T-helper 2 cell treated with Interferon-gamma antibody and Interleukin-4, amounts not matched to agents 5 μg/mL and 100 μg/mL, for 36 hours (primary cell): ENCODE data around the gene CRK.

Experiments
- DNase-seq: peaks from one replicate; pipeline ENCODE4 v3.0.0; 2021; ENCODE audit warnings: low spot score
- H3K27ac Mint-ChIP-seq: one replicate; pipeline ENCODE4 v1.8.0; 2021; ENCODE audit warnings: mild to moderate bottlenecking, mixed read lengths
- H3K27me3 Mint-ChIP-seq: one replicate; pipeline ENCODE4 v1.8.0; 2021; ENCODE audit warnings: low read depth, mixed read lengths
- H3K36me3 Mint-ChIP-seq: one replicate; pipeline ENCODE4 v1.8.0; 2021; ENCODE audit warnings: low read depth, mixed read lengths
- H3K4me1 Mint-ChIP-seq: one replicate; pipeline ENCODE4 v1.8.0; 2021; ENCODE audit warnings: low read depth, mixed read lengths
- H3K4me3 Mint-ChIP-seq: one replicate; pipeline ENCODE4 v1.8.0; 2022; ENCODE audit warnings: mild to moderate bottlenecking, moderate library complexity, mixed read lengths
- H3K9me3 Mint-ChIP-seq: one replicate; pipeline ENCODE4 v1.8.0; 2021; ENCODE audit warnings: mixed read lengths

CRK gene

DNA sequence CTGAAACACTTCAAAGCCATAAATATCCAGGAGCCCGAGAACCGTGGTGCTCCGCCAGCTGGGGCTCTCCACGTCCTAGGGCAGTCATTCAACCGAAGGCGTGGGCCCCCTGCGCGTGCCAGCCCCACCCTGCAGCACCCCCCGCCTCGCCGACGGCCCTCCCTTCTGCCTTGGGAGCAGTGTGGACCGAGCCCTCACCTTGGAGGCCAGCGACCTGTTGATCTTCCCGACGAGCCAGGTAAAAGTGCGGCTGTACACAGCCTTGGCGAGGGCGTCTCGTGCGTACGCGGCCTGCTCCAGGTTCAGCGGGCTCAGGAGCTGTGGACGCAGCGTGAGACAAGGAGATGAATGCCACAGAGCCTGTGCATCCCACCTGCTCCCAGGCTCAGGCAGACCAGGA is 22.4 kb upstream of the CRK start:
- peaks cover 8% of the 10 kb centered on the region for H3K4me1 Mint-ChIP-seq
- H3K4me3 Mint-ChIP-seq, result no peak overlapping the region
- H3K27ac Mint-ChIP-seq, result no peak overlapping the region
- no peaks in the 10 kb centered on the region for H3K27me3 Mint-ChIP-seq
- peaks cover 13% of the 10 kb centered on the region for H3K36me3 Mint-ChIP-seq
- DNase-seq, result no peak
- no peaks in the 10 kb centered on the region for H3K9me3 Mint-ChIP-seq

DNA sequence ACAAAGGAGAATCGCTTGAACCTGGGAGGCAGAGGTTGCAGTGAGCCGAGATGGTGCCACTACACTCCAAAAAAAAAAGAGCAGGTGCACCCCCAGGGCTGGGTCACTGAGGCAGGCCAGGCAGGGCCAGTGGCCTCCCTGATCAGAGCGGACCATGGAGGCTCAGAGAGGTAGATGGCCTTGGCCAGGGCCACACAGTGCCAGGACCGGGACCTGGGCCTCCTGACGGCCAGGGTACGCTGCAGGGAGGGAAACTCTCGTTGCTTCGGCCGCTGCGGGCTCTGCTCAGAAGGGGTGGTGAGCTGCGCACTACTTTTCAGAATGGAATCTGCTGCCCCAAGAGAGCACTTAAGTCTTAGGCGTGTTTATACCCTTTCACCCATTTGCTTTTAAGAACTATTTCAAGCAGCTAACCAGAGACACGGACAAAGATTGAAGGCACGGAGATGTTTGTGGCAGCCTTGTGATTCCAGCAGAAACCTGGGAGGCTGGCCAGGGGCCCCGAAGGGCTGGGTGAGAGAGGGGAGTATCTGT is 19.4 kb upstream of the CRK start:
- peaks cover 7% of the 10 kb centered on the region for H3K36me3 Mint-ChIP-seq
- H3K27ac Mint-ChIP-seq, result no peak overlapping the region
- no peaks in the 10 kb centered on the region for H3K9me3 Mint-ChIP-seq
- H3K27me3 Mint-ChIP-seq, result no peaks in the 10 kb centered on the region
- H3K4me1 Mint-ChIP-seq, result peaks cover 8% of the 10 kb centered on the region
- DNase-seq, result no peak
- H3K4me3 Mint-ChIP-seq, result no peak overlapping the region

DNA sequence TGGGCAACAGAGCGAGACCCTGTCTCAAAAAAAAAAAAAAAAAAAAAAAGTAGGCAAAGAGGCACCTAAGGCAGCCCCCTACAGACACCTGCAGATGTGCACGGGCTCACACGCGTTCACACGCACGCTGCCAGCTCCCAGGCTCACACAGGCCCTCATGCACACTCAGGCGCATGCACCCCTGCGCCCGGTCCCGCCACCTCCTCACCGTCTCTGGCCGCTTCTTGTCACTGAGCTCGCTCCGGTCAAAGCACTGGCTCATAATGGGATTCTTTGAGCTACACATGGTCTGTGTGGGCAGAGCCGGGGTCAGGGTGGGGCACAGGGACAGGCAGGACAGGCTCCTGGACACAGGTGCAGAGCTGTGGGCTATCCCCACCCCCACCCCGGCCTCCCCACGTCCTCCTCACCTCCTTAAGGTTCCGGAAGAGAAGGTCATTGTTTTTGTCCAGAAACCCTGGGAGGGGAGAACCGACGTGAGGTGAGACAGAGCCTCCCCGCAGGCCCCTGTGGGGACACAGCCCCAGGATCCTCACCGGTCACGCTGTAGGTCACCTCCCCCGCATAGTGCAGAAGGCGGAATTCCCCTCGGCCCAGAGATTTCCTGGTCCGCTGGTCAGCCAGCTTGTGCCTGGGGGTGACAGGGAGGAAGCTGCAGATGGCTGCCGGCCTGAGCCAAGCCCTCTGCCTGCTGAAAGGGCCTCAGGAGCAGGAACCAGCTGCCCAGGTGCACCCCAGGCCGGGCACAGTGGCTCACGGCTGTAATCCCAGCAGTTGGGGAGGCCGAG is 18.6 kb upstream of the CRK start:
- peaks cover 8% of the 10 kb centered on the region for H3K4me1 Mint-ChIP-seq
- H3K9me3 Mint-ChIP-seq, result no peaks in the 10 kb centered on the region
- no peak for DNase-seq
- no peak overlapping the region for H3K27ac Mint-ChIP-seq
- H3K36me3 Mint-ChIP-seq, result peaks cover 10% of the 10 kb centered on the region
- H3K4me3 Mint-ChIP-seq, result no peak overlapping the region
- no peaks in the 10 kb centered on the region for H3K27me3 Mint-ChIP-seq

DNA sequence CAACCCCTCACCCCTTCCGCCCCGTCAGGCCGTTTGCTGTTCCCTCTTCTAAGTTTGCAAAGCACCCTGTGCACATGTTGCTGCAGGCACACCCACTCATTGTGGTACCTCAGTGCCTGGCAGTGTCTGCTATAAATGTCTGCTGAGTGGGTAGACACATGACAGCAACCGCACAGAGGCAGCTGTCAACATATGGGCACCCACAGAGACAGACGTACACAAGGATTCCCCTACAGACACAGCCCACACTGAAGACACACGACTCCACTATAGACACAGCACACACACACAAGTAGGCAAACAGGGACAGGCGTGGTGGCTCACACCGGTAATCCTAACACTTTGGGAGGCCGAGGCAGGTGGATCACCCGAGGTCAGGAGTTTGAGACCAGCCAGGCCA is 17.8 kb upstream of the CRK start:
- no peaks in the 10 kb centered on the region for H3K27me3 Mint-ChIP-seq
- H3K27ac Mint-ChIP-seq, result peak overlapping the region; percentile 34
- peaks cover 18% of the 10 kb centered on the region for H3K36me3 Mint-ChIP-seq
- no peaks in the 10 kb centered on the region for H3K9me3 Mint-ChIP-seq
- H3K4me1 Mint-ChIP-seq, result peaks cover 8% of the 10 kb centered on the region
- H3K4me3 Mint-ChIP-seq, result no peak overlapping the region
- DNase-seq, result peak; percentile 17

DNA sequence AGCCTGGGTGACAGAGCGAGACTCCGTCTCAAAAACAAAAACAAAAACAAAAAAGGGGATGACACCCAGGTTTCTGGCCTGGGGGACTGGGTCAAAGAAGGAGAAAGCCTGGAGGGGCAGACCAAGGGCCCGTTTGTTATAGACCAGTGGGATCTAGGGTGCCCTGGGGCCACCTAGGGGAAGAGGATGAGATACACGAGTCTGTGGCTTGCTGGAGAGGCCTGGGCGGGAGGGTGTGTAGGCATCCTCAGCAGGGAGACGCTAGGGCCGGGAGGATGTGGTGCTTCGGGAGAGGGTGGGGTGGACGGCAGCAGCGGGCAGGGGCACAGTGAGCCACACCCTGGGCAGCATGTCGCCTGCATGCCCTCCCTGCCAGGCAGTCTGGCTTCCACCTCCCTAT is 17.1 kb upstream of the CRK start:
- no peak for DNase-seq
- Mint-ChIP-seq H3K27me3 (no peaks in the 10 kb centered on the region), H3K9me3 (no peaks in the 10 kb centered on the region), H3K4me1 (peaks cover 8% of the 10 kb centered on the region), H3K27ac (no peak overlapping the region), H3K36me3 (peaks cover 23% of the 10 kb centered on the region), H3K4me3 (no peak overlapping the region)

DNA sequence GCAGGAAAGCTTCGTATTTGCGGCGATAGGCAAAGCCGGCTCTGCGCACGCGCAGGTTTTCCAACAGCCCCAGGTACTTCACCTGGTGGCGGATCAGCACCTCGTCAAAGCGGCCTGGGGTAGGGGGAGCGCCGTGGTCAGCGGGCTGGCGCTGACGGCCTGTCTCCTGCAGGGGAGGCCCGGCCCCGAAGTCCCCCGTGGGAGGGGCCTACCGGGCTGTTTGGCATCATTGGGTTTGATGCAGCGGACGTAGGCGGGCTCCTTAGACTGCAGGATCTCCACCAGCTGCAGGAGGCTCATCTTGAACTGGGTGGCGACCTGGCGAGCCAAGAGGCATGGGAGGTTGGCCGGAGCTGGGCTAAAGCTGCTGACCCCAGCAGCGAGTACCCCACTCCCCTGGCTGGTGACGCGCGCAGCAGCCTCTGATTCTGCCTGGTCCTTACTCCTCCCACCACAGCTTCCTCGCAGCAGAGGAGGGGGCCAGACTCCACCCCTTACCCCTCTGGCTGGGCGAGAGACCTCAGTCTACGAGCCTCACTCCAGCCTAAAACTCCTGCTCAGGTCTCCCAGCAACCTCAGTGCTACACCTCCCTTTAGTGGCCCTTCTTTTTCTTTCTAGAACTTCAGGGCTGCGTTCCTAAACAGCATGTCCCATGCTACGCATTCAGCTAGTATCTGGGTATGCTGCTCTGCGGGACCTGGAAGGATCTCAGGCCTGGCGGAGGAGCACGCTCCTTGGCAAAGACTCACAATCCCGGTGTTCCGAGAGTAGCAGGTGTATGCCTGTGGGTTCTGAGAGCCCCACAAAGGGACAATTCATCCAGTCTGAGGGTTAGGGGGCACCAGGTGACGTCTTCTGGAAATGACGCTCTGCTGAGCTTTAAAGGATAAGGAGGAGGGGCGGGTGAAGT is 16.1 kb upstream of the CRK start:
- H3K9me3 Mint-ChIP-seq, result no peaks in the 10 kb centered on the region
- DNase-seq, result no peak
- no peaks in the 10 kb centered on the region for H3K27me3 Mint-ChIP-seq
- no peak overlapping the region for H3K27ac Mint-ChIP-seq
- peaks cover 8% of the 10 kb centered on the region for H3K4me1 Mint-ChIP-seq
- no peak overlapping the region for H3K4me3 Mint-ChIP-seq
- peaks cover 25% of the 10 kb centered on the region for H3K36me3 Mint-ChIP-seq

DNA sequence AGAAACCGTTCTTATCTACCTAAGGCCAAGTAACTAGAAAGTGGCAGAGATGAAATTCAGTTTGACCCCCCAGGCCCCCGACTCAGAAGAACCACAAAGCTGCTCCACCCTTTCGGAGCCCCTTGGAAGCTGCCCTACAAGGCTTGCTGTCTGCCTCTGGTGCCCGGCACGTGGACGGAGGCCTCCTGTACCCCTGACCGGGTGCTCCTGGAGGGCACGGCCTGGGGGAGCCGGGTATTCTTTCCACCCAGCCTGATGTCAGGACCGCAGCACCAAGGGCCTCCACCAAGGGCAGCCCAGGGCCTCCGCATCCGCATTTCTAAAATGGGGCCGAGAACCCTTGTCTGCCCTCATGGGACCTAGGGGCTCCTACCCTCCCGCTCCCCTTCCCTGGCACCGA is 15.5 kb upstream of the CRK start:
- Mint-ChIP-seq H3K36me3 (peaks cover 27% of the 10 kb centered on the region), H3K4me1 (peaks cover 8% of the 10 kb centered on the region), H3K9me3 (no peaks in the 10 kb centered on the region), H3K27me3 (no peaks in the 10 kb centered on the region), H3K27ac (no peak overlapping the region), H3K4me3 (no peak overlapping the region)
- DNase-seq, result no peak

DNA sequence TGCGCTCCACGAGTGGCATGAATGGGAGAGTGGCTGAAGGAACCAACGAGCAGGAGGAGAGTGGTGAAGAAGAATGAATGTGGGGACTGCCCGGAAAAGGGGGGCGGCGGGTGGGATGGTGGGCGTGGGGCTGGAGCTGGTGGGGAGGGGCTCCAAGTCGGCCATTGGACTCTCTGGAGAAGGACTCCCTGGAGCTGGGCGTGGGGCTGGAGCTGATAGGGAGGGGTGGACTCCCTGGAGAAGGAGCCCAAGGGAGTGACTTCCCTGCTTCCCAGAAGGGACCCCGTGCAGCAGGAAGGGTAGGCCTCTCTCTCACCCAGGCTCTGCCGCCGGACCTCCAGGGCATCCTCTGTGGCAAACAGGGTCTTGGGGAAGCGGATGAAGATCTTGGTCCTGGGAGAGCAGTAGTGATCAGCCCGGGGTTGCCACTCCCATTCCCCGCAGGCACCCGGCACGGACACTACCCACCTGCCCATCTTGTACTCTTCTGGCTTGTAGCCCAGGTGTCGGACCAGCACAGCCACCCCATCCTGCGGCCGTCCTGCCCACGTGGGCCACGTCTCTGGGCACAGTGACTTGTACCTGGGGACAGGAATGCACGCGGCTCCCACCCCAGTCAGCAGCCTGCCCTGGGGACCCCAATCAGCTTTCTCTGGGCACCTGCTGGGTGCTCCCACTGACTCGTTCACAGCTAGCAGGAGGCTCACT is 14.9 kb upstream of the CRK start:
- Mint-ChIP-seq H3K27me3 (no peaks in the 10 kb centered on the region), H3K9me3 (no peaks in the 10 kb centered on the region), H3K36me3 (peaks cover 27% of the 10 kb centered on the region), H3K27ac (no peak overlapping the region), H3K4me3 (no peak overlapping the region), H3K4me1 (peaks cover 8% of the 10 kb centered on the region)
- no peak for DNase-seq

DNA sequence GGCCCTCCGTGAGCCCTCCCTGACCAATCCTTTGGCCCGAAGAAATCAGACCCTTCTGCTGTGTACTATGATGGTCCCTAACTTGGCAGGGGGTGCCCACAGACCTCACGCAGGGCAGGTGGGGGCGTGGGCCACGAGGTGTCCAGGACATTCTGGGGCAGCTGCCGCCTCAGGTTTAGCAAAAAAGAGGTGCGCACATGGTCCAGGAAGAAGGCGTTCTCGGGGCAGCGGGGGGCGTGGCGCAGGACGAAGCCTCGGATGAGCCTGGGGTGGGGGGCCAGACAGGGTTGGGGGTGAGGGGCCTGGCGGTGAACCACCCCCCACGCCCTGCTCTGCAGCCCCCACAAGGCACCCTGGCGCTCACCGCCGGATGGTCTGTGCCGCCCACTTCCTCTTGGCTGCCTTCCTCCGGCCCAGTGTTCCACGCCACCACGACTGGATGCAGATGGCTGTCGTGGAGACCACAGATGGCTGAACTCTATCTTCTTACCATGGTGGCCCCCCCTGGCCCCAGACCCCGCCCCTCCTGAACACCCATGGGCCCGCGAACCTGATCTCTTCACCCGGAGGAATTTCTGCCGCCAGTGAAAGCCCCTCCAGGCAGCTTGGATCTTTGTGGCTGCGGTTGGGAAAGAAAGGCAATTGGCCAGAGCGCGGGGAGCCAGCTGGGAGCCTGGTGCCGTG is 14.2 kb upstream of the CRK start:
- H3K27ac Mint-ChIP-seq, result no peak overlapping the region
- H3K4me3 Mint-ChIP-seq, result no peak overlapping the region
- no peaks in the 10 kb centered on the region for H3K27me3 Mint-ChIP-seq
- no peaks in the 10 kb centered on the region for H3K9me3 Mint-ChIP-seq
- peaks cover 29% of the 10 kb centered on the region for H3K36me3 Mint-ChIP-seq
- DNase-seq, result no peak
- peaks cover 8% of the 10 kb centered on the region for H3K4me1 Mint-ChIP-seq

DNA sequence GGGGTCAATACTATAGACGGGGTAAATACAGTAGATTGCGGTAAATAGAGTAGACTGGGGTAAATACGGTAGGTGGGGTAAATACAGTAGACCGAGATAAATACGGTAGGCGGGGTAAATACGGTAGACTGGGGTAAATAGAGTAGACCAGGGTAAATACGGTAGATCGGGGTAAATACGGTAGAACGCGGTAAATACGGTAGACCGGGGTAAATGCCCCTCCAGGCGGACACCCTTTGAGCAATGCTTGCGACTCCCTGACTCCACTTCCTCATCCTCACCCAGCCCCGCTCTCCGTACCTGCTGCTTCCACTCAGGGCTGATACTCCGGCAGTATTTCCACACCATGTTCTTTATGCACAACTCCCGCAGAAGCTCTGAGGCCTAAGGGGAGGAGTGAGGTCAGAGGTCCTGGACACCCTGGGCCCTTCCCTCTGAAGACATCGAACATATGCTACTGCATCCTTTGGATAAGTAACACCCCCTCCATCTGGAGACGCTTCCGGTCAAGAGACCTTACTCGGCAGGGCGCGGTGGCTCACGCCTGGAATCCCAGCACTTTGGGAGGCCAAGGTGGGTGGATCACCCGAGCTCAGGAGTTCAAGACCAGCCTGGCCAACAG is 13.3 kb upstream of the CRK start:
- peaks cover 2% of the 10 kb centered on the region for H3K27me3 Mint-ChIP-seq
- no peaks in the 10 kb centered on the region for H3K9me3 Mint-ChIP-seq
- no peak for DNase-seq
- peaks cover 8% of the 10 kb centered on the region for H3K4me1 Mint-ChIP-seq
- H3K4me3 Mint-ChIP-seq, result no peak overlapping the region
- peaks cover 31% of the 10 kb centered on the region for H3K36me3 Mint-ChIP-seq
- H3K27ac Mint-ChIP-seq, result no peak overlapping the region

DNA sequence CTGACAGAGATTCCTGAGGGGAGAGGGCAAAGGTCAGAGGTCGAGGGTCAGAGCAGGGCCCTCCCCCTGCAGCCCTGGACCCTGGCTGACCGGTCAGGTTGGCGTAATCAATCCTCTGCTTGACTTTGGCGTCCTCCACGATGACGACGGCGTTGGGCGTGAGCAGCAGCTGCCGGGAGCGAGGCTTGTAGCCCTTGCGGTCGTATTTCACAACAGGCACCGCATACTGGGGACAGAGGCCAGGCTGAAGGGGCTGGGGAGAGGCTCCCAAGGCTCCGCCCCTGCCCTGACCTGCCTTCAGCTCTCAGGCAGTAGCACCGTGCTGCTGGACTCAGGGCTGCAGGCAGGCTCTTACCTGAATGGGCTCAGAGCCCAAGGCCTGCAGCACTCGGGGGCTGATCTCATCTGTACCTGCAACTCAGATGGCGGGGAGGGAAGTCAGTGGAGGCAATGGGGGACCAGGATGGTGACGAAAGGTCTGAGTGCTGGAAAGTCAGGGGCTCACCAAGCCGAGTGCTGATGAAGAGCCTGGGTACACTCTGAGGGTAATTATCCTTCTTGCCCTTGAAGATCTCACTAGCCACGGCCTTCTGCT is 12.0 kb upstream of the CRK start:
- no peaks in the 10 kb centered on the region for H3K9me3 Mint-ChIP-seq
- H3K36me3 Mint-ChIP-seq, result peaks cover 31% of the 10 kb centered on the region
- H3K4me1 Mint-ChIP-seq, result peaks cover 6% of the 10 kb centered on the region
- H3K4me3 Mint-ChIP-seq, result no peak overlapping the region
- H3K27me3 Mint-ChIP-seq, result peaks cover 7% of the 10 kb centered on the region
- H3K27ac Mint-ChIP-seq, result no peak overlapping the region
- no peak for DNase-seq

DNA sequence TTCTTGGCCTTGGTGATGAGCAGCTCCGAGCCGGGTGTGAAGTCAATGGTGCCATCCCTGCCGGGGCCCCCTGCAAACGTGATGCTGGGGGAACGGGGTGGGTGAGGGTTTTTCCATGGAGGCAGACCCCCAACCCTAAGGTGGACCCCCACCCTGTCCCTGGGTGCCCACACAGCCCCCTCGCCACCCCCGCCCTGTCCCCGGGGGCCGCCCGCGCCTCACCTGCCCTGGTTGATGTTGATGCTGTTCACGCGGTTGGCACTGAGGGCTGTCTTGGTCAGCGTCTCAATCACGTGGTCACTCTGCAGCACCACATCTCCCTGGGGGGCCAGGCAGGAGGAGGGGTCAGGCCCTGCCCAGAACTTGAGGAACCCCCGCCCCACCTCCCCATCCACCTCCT is 11.2 kb upstream of the CRK start:
- H3K4me1 Mint-ChIP-seq, result peaks cover 12% of the 10 kb centered on the region
- H3K4me3 Mint-ChIP-seq, result no peak overlapping the region
- DNase-seq, result no peak
- H3K27me3 Mint-ChIP-seq, result peaks cover 12% of the 10 kb centered on the region
- peaks cover 31% of the 10 kb centered on the region for H3K36me3 Mint-ChIP-seq
- no peak overlapping the region for H3K27ac Mint-ChIP-seq
- H3K9me3 Mint-ChIP-seq, result no peaks in the 10 kb centered on the region

DNA sequence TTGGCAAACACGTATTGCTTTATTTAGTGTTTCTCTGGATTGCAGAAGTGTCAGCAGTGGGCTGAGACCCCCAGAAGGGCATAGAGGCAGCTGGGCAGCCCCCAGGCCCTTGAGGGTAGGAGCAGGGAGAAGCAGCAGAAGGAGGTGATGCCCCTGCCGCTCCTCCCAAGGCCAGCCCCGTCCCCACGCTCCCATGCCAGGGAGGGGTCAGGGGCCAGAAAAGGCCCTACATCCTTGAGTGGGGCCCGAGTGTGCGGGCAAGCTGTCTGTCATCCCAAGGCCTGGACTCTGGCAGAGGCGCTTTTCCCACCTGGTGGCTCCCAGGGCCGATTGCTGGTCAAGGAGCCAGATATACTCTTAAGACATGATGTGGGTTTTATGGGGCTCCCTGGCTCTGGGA is 8.2 kb upstream of the CRK start:
- H3K27ac Mint-ChIP-seq, result no peak overlapping the region
- peaks cover 15% of the 10 kb centered on the region for H3K4me1 Mint-ChIP-seq
- DNase-seq, result no peak
- H3K27me3 Mint-ChIP-seq, result peaks cover 32% of the 10 kb centered on the region
- no peak overlapping the region for H3K4me3 Mint-ChIP-seq
- no peaks in the 10 kb centered on the region for H3K9me3 Mint-ChIP-seq
- peaks cover 20% of the 10 kb centered on the region for H3K36me3 Mint-ChIP-seq
